Activated B cell treated with CpG ODN at 0.5 μM for 24 hours (primary cell): ENCODE results near the gene PRKAR1B. TPM values are rescaled to one million over a fixed set of nuclear protein-coding genes. Genes with fewer than 3 reads are reported as not detected.
A peak's percentile ranks its signal among the peaks of the same experiment; 100 is the strongest.

Experiments used
- ATAC-seq: fragments of 200-7000 bp; cut with Tn5 transposase; one replicate; pipeline ENCODE4 v1.10.0; 2021; ENCODE audit warnings: low read depth, mild to moderate bottlenecking, moderate library complexity
- CTCF ChIA-PET: fragments of 350-600 bp; sonication (Branson Sonifier 250); formaldehyde crosslinking; loops from one replicate; lab custom pipeline; 2021; ENCODE audit warnings: antibody characterized with exemption; lab: Charles Lee
- POLR2A ChIA-PET: fragments of 350-600 bp; sonication (Branson Sonifier 250); formaldehyde crosslinking; loops from one replicate; lab custom pipeline; 2021; ENCODE audit warnings: antibody characterized with exemption; lab: Charles Lee
- DNase-seq: peaks from one replicate; pipeline ENCODE4 v3.0.0; 2022
- H3K27ac Mint-ChIP-seq: one replicate; pipeline ENCODE4 v1.8.0; 2020; ENCODE audit warnings: mixed read lengths
- H3K27me3 Mint-ChIP-seq: one replicate; pipeline ENCODE4 v1.8.0; 2021; ENCODE audit warnings: mixed read lengths
- H3K36me3 Mint-ChIP-seq: one replicate; pipeline ENCODE4 v1.8.0; 2021; ENCODE audit warnings: low read depth, mixed read lengths
- H3K4me1 Mint-ChIP-seq: one replicate; pipeline ENCODE4 v1.8.0; 2021; ENCODE audit warnings: mixed read lengths
- H3K4me3 Mint-ChIP-seq: one replicate; pipeline ENCODE4 v1.8.0; 2020; ENCODE audit warnings: mild to moderate bottlenecking, mixed read lengths
- H3K9me3 Mint-ChIP-seq: one replicate; pipeline ENCODE4 v1.8.0; 2020; ENCODE audit warnings: mixed read lengths
- CTCF ChIP-seq: fragments of 200-600 bp; IDR thresholded peaks from one replicate; pipeline ENCODE4 v1.8.0; 2022; ENCODE audit warnings: antibody characterized with exemption, mild to moderate bottlenecking
- intact Hi-C: fragments of 100-400 bp; cut with micrococcal nuclease; formaldehyde crosslinking; loops from one replicate; pipeline ENCODE4 v1.15.1; 2024
- total RNA-seq: library from RNA; stranded (reverse); gene quantifications from 2 replicates; pipeline ENCODE4 v1.2.3, GENCODE V29; 2022

The PRKAR1B gene
- 17.2 and 17.5 TPM in 2 replicates for total RNA-seq

- peak; percentile 36 for DNase-seq
- Mint-ChIP-seq H3K27me3 (no peaks in the 10 kb centered on the region), H3K36me3 (peaks cover 29% of the 10 kb centered on the region), H3K9me3 (no peaks in the 10 kb centered on the region), H3K4me1 (peaks cover 22% of the 10 kb centered on the region), H3K4me3 (peak within 1 kb of the TSS; percentile 83), H3K27ac (peak within 1 kb of the TSS; percentile 65)
- POLR2A ChIA-PET, result interaction anchor here (0.6 to 2.0 kb wide), 5 partner anchors 24 to 750 kb away, joined by 3 to 6 read pairs (median 4); no protein-coding TSS in a partner anchor
- no peak for TF ChIP-seq CTCF
- CTCF ChIA-PET, result no interaction called here
- intact Hi-C loops, result loop anchor here (2.0 to 5.0 kb wide), 4 partner anchors 86 to 405 kb away; partner anchors contain the start of gene GET4
- peak; percentile 49 for ATAC-seq
These were observed at the start of gene PRKAR1B for GRCh38 chr7:727104-727805. Gene PRKAR1B (minus strand): TSS chr7:727281. CDS start chr7:711505, 15,776 bp downstream.

DNA sequence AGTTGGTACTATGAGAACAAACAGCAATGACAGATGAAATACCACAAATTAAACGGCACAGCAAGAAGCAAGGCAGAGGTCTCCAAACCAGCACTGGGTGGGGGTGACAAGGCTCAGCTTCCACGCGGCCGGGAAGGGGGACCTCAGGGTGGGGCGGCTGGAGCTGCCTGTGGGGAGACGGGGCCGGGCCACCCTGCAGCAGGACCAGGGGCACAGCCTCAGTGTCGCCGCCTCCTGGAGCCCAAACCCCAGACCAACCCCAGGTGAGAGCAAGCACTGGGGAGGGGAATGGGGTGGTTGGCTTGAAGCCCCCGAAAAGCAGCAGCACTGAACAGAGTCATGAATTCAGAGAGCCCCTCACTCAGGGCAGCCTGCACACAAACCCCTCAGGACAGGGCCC is 49.3 kb upstream of the PRKAR1B start:
- intact Hi-C loops, result no loop called here
- ChIA-PET POLR2A (no interaction called here), CTCF (interaction anchor here (1.1 kb wide), 1 partner anchor 10 kb away, joined by 3 read pairs; no protein-coding TSS in a partner anchor)

GRCh38 chr7:774161-775109 is 47.4 kb upstream of the PRKAR1B start:
- ChIA-PET CTCF (interaction anchor here (0.6 to 2.3 kb wide), 2 partner anchors 37 to 452 kb away, joined by 3 to 15 read pairs; no protein-coding TSS in a partner anchor), POLR2A (no interaction called here)
- Mint-ChIP-seq H3K4me3 (no peak overlapping the region), H3K36me3 (peaks cover 44% of the 10 kb centered on the region), H3K9me3 (no peaks in the 10 kb centered on the region), H3K27me3 (no peaks in the 10 kb centered on the region), H3K4me1 (no peaks in the 10 kb centered on the region), H3K27ac (no peak overlapping the region)
- TF ChIP-seq CTCF, result peak; percentile 69
- peak; percentile 94 for ATAC-seq
- DNase-seq, result peak; percentile 60
- intact Hi-C loops, result loop anchor here (1.0 kb wide), 2 partner anchors 442 to 452 kb away; no protein-coding TSS in a partner anchor

More for the DNA sequence above, 49.3 kb upstream of the PRKAR1B start:
- H3K36me3 Mint-ChIP-seq, result peaks cover 53% of the 10 kb centered on the region
- H3K27me3 Mint-ChIP-seq, result no peaks in the 10 kb centered on the region
- no peak overlapping the region for H3K4me3 Mint-ChIP-seq
- no peak for DNase-seq
- ATAC-seq, result no peak
- no peak for TF ChIP-seq CTCF
- H3K4me1 Mint-ChIP-seq, result no peaks in the 10 kb centered on the region
- no peak overlapping the region for H3K27ac Mint-ChIP-seq
- H3K9me3 Mint-ChIP-seq, result no peaks in the 10 kb centered on the region

DNA sequence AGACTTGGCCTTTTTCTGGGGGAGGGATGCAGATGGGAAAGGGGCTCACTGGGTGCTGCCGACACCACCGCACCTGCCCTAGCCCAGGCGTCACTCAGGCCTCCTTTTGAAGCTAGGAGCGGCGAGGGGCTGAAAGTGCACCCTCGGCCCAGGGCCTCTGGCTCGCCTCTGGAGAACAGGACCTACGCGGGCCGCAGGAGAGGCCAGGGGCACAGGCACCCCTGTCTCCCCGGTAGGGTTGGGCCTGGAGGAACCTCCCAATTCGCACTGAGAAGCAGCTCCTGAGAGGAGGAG is 46.5 kb upstream of the PRKAR1B start:
- Mint-ChIP-seq H3K9me3 (no peaks in the 10 kb centered on the region), H3K36me3 (peaks cover 44% of the 10 kb centered on the region), H3K4me3 (no peak overlapping the region), H3K27ac (no peak overlapping the region), H3K27me3 (no peaks in the 10 kb centered on the region), H3K4me1 (no peaks in the 10 kb centered on the region)
- DNase-seq (no peak), ATAC-seq (no peak)
- ChIA-PET POLR2A (no interaction called here), CTCF (interaction anchor here (0.6 to 2.3 kb wide), 3 partner anchors 38 to 451 kb away, joined by 3 to 15 read pairs (median 3); no protein-coding TSS in a partner anchor)
- TF ChIP-seq CTCF, result no peak
- intact Hi-C loops, result no loop called here
